SW 1271 (cell line): ENCODE results near the gene RXRA.
"Not testable (repeated sequence)": the region's sequence is repeated elsewhere in the genome, so short reads cannot be mapped to it uniquely, and the experiment has no call there.

Source experiments
- DNase-seq, 2 experiments: peaks; one replicate each; lab custom pipeline; 2025; lab: John Stamatoyannopoulos, UW

The RXRA gene

DNA sequence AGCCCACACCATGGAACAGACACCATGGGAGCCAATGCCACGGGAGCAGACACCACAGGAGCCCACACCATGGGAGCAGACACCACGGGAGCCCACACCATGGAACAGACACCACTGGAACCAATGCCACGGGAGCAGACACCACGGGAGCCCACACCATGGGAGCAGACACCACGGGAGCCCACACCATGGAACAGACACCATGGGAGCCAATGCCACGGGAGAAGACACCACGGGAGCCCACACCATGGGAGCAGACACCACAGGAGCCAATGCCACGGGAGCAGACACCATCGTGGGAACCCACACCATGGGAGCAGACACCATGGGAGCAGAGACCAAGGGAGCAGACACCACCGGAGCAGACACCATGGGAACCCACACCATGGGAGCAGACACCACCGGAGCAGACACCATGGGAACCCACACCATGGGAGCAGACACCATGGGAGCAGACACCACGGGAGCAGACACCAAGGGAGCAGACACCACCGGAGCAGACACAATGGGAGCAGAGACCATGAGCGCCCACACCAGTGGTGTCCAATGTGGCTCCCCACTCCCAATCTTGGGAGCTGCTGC, 17.5 kb upstream of the RXRA start:
- not testable (repeated sequence) for DNase-seq

DNA sequence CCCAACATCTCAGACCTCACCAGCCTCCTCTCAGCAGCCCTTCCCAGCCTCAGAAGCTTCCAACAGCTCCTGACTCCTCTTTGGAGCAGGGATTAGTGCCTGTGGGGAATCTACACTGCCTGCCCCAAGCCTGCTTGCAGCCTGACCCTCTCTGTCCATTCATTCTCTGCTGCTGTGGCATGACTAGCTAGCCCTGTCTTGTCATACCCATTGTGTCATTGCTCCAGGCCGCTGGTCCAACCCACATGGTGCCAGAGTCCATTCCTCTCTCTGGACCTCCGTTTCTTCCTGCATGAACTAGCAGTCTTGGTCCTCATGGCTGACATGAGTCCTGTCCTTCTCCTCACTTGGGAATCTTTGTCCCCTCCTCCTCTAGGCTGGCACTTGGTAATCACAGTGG, 12.8 kb upstream of the RXRA start:
- DNase-seq, result no peak

GRCh38 chr9:134314039-134314949, 12.0 kb upstream of the RXRA start:
- no peak for DNase-seq

- no peak for DNase-seq
These were observed 11.1 kb upstream of the RXRA start for GRCh38 chr9:134314950-134315715.

DNA sequence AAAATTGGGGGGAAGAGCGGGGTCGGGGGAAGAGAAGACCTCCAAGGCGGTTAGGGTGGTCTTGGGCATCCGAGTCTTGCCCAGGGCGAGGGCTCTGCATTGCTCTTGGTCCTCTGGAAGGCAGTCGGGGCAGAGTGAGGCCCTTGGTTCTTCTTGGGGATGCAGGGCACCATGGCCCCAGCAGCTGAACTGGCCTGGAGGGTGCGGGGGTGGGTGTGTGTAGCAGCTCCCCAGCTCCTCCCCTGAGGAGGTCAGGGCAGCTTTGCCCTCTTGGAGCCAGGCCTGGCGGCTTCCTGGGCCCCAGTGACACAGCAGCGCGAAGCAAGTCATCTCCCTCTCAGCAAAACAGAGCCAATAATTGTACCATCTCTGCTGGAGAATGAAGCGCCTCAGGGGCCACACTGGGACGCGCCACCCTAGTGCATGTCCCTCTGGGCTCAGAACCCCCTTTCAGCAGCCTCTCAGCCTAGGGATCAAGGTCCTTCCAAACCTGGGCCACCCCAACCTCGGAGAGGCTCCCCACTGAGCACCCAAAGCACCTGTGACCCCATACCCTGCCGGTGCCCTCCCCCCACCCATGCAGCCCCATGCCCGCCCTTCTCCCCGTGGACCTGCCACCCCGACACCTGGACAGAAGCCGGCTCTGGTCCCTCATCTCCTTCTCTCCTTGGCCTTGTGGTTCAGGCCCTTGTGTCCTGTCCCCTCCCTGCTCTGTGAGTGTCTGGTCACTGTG, 10.4 kb upstream of the RXRA start:
- DNase-seq, result no peak

GRCh38 chr9:134316449-134317160, 9.7 kb upstream of the RXRA start:
- no peak for DNase-seq

DNA sequence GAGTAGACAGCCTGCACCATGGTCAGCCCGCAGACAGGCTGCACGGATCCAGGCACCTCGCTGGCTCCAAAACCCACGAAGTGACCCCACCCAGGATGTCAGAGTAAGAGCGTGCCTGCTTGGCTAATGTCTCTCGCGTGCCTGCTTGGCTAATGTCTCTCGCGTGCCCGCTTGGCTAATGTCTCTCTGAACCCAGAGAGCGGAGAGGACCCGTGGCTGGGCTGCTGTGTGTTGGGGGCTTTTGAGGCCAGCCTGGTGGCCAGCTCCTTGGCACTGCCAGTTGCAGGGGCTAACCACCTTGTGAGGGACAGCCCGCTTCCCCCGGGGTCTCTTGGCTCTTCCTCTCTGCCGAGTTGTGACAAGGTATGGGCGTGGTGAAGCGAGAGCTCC, 8.9 kb upstream of the RXRA start:
- DNase-seq, result no peak

GRCh38 chr9:134317790-134318414, 8.4 kb upstream of the RXRA start:
- no peak for DNase-seq

- DNase-seq, result no peak
These were observed 7.8 kb upstream of the RXRA start for GRCh38 chr9:134318481-134318891.

DNA sequence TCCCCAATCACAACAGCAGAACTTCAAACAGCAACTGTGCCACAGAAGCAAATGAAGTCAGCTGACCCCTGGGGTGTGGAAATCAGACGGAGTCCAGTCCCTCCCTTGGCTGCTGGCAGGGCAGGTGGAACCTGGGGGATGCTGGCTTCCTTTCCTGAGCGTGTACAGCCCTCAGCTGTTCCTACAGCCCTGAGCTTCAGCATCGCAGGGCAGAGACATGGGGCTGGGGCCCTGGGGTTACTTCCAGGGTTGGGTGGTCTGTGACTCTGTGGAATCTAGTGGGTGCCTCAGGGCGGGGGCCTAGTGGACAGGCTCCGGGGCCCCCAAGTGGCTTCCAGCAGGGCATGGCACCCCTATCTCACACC, 7.3 kb upstream of the RXRA start:
- DNase-seq, result no peak

- DNase-seq, result no peak
These were observed 6.7 kb upstream of the RXRA start for GRCh38 chr9:134319306-134320125.

- DNase-seq, result no peak
These were observed 6.0 kb upstream of the RXRA start for GRCh38 chr9:134320126-134320867.

DNA sequence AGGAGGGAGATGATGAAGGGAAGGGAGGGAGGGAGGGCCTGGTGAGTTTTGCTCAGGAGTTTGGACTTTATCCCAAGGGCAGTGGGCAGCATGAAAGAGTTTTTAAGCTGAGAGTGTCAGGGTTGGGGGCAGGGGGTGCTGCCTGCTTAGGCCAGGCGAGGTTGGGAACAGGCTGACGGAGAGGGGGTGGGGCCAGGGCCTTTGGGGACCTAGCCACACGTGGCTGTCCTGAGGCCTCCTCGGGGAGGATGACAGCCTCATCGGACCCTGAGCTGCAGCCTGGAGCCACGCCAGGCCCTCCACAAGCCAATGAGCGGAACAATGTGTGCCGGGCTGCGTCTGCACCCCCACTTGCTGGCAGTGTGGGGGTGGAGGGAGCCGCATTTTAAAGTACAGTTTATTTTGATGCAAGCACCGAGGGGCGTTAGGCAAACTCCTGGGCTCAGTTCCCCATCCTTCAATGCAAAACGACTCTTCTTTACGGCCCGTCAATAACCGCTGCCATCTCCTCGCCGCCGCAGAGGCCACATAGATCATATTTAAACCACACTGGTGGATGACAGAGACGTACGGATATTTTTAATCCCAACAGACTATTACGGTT, 5.3 kb upstream of the RXRA start:
- no peak for DNase-seq

DNA sequence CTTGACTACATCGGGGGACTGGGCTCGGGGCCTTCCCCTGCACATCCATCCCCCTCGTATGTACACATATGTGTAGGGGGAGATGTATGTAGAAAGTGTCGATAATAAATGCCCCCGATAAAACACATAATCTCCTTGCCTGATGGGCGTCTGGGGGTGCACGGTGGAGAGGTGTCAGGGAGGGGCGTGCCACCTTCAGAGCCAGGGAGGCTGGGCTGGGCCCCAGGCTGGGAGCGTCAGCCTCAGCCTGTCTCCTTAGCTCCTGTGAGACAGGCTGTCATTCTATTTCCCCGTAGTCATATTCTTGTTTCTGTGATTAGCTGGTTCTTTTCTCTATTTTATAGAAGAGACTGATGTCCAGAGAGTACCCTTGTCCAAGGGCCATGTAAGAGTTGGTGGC, 4.7 kb upstream of the RXRA start:
- DNase-seq, result no peak

DNA sequence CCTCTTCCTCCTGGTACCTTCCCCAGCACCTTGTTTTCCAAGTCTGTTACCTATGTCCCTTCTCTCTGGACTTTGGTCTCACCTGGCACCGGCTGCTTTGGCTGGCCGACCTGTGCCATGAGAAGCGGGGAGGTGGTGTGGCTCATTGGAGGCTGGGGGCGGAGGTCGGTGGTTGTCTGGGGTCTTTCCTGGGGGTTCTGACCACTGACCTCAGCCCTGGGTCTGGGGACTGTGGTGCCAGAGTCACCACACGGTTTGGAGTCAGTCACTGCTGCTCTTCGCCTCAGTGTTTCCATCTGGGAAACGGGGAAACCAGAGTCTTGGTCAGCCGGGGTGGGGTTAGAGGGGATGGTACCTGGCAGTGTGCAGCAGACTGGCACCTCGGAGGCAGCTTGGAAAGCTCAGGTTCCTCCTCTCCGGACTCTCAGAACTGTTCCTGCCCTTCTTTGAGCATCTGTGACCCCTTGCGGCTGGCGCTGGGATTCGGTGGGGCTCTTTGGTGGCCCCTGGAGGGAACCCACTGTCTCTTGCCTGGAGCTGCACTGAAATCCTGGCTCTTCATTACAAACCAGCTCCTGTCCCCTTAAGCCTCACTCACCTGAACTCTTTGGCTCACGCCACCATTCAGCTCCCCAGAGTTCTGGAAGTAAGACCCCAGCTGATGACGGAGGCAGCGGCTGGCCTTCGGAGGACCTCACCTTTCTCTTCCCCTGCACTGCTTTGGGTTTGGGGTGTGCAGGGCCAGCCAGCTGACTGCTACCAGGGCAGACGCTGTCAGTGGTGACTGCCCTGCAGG, 4.1 kb upstream of the RXRA start:
- DNase-seq, result no peak

- DNase-seq, result no peak
These were observed 3.4 kb upstream of the RXRA start for GRCh38 chr9:134322781-134323241.

DNA sequence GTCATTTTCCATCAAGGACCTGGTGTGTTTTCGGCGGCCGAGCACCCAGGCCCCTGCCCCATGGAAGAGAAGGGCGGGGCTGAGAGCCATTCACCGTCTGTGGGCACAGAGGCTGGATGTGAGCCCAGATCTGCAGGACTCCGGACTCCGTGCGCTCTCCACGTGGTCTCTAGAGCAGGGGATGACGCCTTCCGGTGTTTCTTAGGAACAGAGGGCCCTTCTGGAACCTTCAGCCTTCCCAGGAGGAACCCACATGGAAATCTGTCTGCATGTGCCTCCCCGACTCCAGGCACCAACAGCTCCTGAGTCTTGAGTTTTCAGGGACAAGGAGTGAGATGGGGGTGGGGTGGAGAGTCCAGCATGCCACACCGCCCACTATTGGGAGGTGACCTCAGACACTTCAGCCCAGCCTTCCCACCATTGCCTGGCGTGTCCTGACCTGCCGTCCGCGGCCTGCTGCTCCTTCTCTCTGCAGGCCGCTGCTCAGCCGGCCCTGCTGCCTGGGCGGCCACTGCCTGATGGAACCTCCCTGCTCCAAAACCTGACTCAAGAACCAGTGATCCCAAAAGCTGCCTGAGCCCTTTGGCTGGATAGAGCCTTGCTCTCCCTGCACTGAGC, 2.4 kb upstream of the RXRA start:
- DNase-seq, result no peak
